ENCODE measurements around the gene ARHGAP11A.

Gene ARHGAP11A

DNA sequence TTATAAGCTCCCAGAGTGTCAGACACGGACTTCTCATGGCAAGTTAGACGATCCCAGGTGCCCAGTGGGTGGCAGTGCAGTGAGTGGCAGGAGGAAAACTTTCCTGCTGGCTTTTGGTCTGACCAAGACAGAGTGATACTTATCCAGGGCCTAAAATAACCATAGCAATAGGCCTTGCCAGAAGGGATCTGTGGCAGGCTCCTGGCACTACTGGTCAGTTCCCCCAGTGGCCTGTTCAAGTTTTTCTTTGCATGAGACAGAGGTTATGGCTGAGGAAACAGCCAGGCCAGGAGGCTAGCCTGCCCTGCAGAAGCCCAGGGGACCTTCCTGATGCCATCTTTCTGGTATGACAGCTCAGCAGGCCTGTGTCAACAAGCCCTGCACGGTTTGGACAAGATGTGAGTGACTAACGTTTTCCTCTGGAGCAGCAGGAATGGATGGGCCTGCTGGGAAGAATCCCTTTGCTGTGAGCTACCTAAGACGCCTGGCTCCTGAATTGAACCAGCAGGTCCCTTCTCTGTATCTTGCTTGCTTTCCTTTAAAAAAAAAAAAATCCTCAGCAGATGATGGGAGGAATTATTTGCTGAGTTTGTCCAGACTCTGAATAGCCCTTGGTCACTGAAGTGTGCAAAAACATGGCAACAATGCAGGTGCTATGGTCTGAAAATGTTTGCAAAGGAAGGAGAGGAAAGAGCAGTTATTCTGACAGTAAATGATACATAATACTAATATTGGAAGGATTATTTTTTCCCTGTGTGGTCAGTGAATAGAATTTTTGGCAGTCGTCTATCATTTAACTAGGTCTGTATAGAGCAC lies 44.2 kb downstream of the ARHGAP11A start:
- Mint-ChIP-seq H3K27ac (ENCODE audit: low read depth) (no peak overlapping the region), H3K4me3 (no peak overlapping the region), H3K36me3 (ENCODE audit: insufficient read depth) (no peaks in the 10 kb centered on the region), H3K4me1 (peaks cover 17% of the 10 kb centered on the region), H3K27me3 (no peaks in the 10 kb centered on the region), H3K9me3 (no peaks in the 10 kb centered on the region)
- ATAC-seq (replicated peaks; ENCODE audit: extremely low read depth, poor library complexity, severe bottlenecking) = no peak
- no peak for DNase-seq (ENCODE audit: low spot score in 2 of 2)

DNA sequence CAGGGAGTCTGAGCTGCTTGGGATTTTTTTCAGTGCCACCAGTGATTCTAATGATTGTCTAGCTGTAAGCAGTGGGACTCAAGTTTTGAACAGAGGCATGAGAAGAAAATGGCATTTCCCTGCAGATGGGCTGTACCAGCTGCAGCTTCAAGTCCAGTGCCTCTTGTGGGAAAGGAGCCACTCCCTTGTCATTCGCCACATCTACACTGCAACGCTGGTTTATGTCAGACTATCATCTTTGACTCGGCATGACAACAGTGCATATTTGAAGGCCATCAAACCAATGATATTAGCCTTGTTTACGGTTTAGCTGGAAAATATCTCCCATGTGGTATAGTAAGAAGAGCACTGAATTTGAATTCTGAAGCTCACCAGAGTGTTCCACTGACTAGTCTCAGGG lies 48.4 kb downstream of the ARHGAP11A start:
- peaks cover 7% of the 10 kb centered on the region for H3K4me1 Mint-ChIP-seq
- H3K9me3 Mint-ChIP-seq = no peaks in the 10 kb centered on the region
- H3K36me3 Mint-ChIP-seq (ENCODE audit: insufficient read depth) = no peaks in the 10 kb centered on the region
- no peak for DNase-seq (ENCODE audit: low spot score in 2 of 2)
- ATAC-seq (replicated peaks; ENCODE audit: extremely low read depth, poor library complexity, severe bottlenecking) = no peak
- no peak overlapping the region for H3K27ac Mint-ChIP-seq (ENCODE audit: low read depth)
- no peak overlapping the region for H3K4me3 Mint-ChIP-seq
- no peaks in the 10 kb centered on the region for H3K27me3 Mint-ChIP-seq

DNA sequence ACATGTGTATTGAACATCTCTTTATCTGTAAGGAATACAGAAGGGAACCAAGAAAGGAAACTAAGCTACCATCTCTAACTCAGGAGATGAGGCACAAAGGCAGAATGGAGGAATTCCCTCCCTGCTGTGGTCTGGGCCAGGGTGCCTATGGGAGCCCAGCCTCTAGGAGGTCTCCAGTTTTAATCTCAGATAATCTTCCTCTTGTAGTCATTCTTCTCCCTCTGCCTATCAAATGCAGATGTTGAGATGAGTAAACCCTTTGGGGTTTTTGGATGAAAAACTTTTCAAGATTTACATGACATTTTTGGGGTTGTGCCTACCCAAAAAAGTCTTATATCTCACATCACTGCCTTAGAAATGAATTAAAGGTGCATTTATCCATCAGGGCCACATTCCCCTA lies 49.5 kb downstream of the ARHGAP11A start:
- Mint-ChIP-seq H3K36me3 (ENCODE audit: insufficient read depth) (no peaks in the 10 kb centered on the region), H3K27me3 (no peaks in the 10 kb centered on the region), H3K4me1 (peaks cover 7% of the 10 kb centered on the region), H3K9me3 (no peaks in the 10 kb centered on the region), H3K4me3 (no peak overlapping the region), H3K27ac (ENCODE audit: low read depth) (no peak overlapping the region)
- DNase-seq (ENCODE audit: low spot score in 2 of 2) (no peak), ATAC-seq (replicated peaks; ENCODE audit: extremely low read depth, poor library complexity, severe bottlenecking) (no peak)

- H3K4me1 Mint-ChIP-seq = peaks cover 6% of the 10 kb centered on the region
- DNase-seq (ENCODE audit: low spot score in 2 of 2) (no peak), ATAC-seq (replicated peaks; ENCODE audit: extremely low read depth, poor library complexity, severe bottlenecking) (no peak)
- no peaks in the 10 kb centered on the region for H3K36me3 Mint-ChIP-seq (ENCODE audit: insufficient read depth)
- no peak overlapping the region for H3K27ac Mint-ChIP-seq (ENCODE audit: low read depth)
- H3K4me3 Mint-ChIP-seq = no peak overlapping the region
- no peaks in the 10 kb centered on the region for H3K9me3 Mint-ChIP-seq
- H3K27me3 Mint-ChIP-seq = no peaks in the 10 kb centered on the region
Measured at GRCh38 chr15:32667321-32667720, 52.0 kb downstream of the ARHGAP11A start.

DNA sequence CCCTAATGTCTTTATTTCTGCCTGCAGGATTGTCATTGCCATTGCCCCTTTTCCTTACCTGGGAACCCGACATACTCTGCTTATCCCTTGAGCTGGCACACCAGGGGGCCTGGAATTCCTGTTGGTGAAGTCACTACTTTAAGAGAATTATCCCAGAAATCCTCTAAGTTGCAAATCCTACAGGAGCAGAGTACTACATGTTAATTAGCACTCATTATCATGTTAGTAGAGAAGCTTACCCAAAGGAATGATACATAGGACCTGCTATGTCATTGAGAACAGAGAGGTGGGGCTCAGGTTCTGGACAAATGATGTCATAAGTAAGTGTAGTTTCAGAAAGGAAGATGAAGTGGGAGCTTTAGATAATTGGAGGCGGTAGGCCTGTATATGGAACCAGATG lies 53.6 kb downstream of the ARHGAP11A start:
- no peaks in the 10 kb centered on the region for H3K36me3 Mint-ChIP-seq (ENCODE audit: insufficient read depth)
- no peak for DNase-seq (ENCODE audit: low spot score in 2 of 2)
- H3K4me3 Mint-ChIP-seq = no peak overlapping the region
- no peak overlapping the region for H3K27ac Mint-ChIP-seq (ENCODE audit: low read depth)
- no peak for ATAC-seq (replicated peaks; ENCODE audit: extremely low read depth, poor library complexity, severe bottlenecking)
- no peaks in the 10 kb centered on the region for H3K4me1 Mint-ChIP-seq
- H3K9me3 Mint-ChIP-seq = no peaks in the 10 kb centered on the region
- H3K27me3 Mint-ChIP-seq = no peaks in the 10 kb centered on the region

GRCh38 chr15:32669896-32670611 lies 54.8 kb downstream of the ARHGAP11A start:
- no peaks in the 10 kb centered on the region for H3K36me3 Mint-ChIP-seq (ENCODE audit: insufficient read depth)
- H3K4me3 Mint-ChIP-seq = no peak overlapping the region
- H3K27ac Mint-ChIP-seq (ENCODE audit: low read depth) = no peak overlapping the region
- ATAC-seq (replicated peaks; ENCODE audit: extremely low read depth, poor library complexity, severe bottlenecking) = no peak
- DNase-seq (ENCODE audit: low spot score in 2 of 2) = no peak
- no peaks in the 10 kb centered on the region for H3K27me3 Mint-ChIP-seq
- H3K9me3 Mint-ChIP-seq = no peaks in the 10 kb centered on the region
- no peaks in the 10 kb centered on the region for H3K4me1 Mint-ChIP-seq

- no peaks in the 10 kb centered on the region for H3K36me3 Mint-ChIP-seq (ENCODE audit: insufficient read depth)
Measured at GRCh38 chr15:32670623-32671022, 55.3 kb downstream of the ARHGAP11A start.

GRCh38 chr15:32671339-32672325 lies 56.3 kb downstream of the ARHGAP11A start:
- no peak for ATAC-seq (replicated peaks; ENCODE audit: extremely low read depth, poor library complexity, severe bottlenecking)
- H3K4me1 Mint-ChIP-seq = no peaks in the 10 kb centered on the region

More at GRCh38 chr15:32670623-32671022, 55.3 kb downstream of the ARHGAP11A start:
- Mint-ChIP-seq H3K27me3 (no peaks in the 10 kb centered on the region), H3K4me3 (no peak overlapping the region), H3K27ac (ENCODE audit: low read depth) (no peak overlapping the region), H3K9me3 (no peaks in the 10 kb centered on the region), H3K4me1 (no peaks in the 10 kb centered on the region)
- ATAC-seq (replicated peaks; ENCODE audit: extremely low read depth, poor library complexity, severe bottlenecking) (no peak), DNase-seq (ENCODE audit: low spot score in 2 of 2) (no peak)

GRCh38 chr15:32674681-32675080 lies 59.4 kb downstream of the ARHGAP11A start:
- no peak overlapping the region for H3K4me3 Mint-ChIP-seq
- no peaks in the 10 kb centered on the region for H3K4me1 Mint-ChIP-seq
- no peaks in the 10 kb centered on the region for H3K9me3 Mint-ChIP-seq
- H3K36me3 Mint-ChIP-seq (ENCODE audit: insufficient read depth) = peaks cover 1% of the 10 kb centered on the region
- DNase-seq (ENCODE audit: low spot score in 2 of 2) (no peak), ATAC-seq (replicated peaks; ENCODE audit: extremely low read depth, poor library complexity, severe bottlenecking) (no peak)
- H3K27me3 Mint-ChIP-seq = no peaks in the 10 kb centered on the region
- H3K27ac Mint-ChIP-seq (ENCODE audit: low read depth) = no peak overlapping the region

More at GRCh38 chr15:32671339-32672325, 56.3 kb downstream of the ARHGAP11A start:
- no peaks in the 10 kb centered on the region for H3K9me3 Mint-ChIP-seq
- H3K27ac Mint-ChIP-seq (ENCODE audit: low read depth) = no peak overlapping the region
- H3K4me3 Mint-ChIP-seq = no peak overlapping the region
- no peaks in the 10 kb centered on the region for H3K36me3 Mint-ChIP-seq (ENCODE audit: insufficient read depth)
- no peaks in the 10 kb centered on the region for H3K27me3 Mint-ChIP-seq
- DNase-seq (ENCODE audit: low spot score in 2 of 2) = no peak

DNA sequence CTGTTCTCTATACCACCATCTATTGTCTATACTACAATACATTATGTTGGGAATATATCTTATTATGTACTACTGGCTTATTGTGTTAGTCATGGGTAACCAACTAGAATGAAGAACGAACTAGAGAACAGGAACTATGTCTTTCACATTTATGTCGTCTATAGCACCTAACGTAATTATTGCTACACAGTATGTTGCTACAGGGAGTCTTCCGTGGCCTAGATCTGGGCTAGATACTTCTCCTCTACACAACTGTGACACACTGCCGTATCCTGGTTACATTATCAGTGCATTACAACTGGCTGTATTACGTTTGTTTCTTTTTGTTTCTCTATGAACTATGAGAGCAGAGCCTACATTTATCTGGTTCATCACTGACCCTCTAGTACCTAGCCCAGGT lies 60.2 kb downstream of the ARHGAP11A start:
- ATAC-seq (replicated peaks; ENCODE audit: extremely low read depth, poor library complexity, severe bottlenecking) = no peak
- H3K9me3 Mint-ChIP-seq = no peaks in the 10 kb centered on the region
- H3K27ac Mint-ChIP-seq (ENCODE audit: low read depth) = no peak overlapping the region
- H3K4me1 Mint-ChIP-seq = no peaks in the 10 kb centered on the region
- H3K27me3 Mint-ChIP-seq = no peaks in the 10 kb centered on the region
- DNase-seq (ENCODE audit: low spot score in 2 of 2) = no peak
- H3K36me3 Mint-ChIP-seq (ENCODE audit: insufficient read depth) = peaks cover 1% of the 10 kb centered on the region
- H3K4me3 Mint-ChIP-seq = no peak overlapping the region

DNA sequence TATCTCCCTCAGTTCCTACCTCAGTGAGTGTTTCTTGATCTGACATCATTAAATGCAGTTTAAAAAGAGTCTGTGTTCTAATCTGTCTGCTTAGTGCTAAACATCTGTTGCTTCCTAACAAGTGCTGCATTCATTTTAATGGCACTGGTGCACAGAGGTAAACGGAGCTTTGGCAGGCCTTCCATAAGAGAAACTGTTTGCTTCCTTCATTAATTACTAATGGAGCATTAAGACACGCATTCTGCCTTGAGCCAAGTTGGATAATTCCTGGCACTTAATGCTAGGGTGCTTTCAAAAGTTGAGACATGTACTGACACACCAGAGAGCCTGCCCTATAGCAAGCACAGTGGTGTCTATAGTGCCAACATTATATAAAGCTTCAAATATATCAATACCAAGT lies 60.9 kb downstream of the ARHGAP11A start:
- Mint-ChIP-seq H3K27me3 (no peaks in the 10 kb centered on the region), H3K9me3 (no peaks in the 10 kb centered on the region), H3K36me3 (ENCODE audit: insufficient read depth) (peaks cover 1% of the 10 kb centered on the region), H3K4me1 (no peaks in the 10 kb centered on the region), H3K27ac (ENCODE audit: low read depth) (no peak overlapping the region), H3K4me3 (no peak overlapping the region)
- ATAC-seq (replicated peaks; ENCODE audit: extremely low read depth, poor library complexity, severe bottlenecking) (no peak), DNase-seq (ENCODE audit: low spot score in 2 of 2) (no peak)

GRCh38 chr15:32677238-32677750 lies 62.0 kb downstream of the ARHGAP11A start:
- Mint-ChIP-seq H3K9me3 (no peaks in the 10 kb centered on the region), H3K4me1 (no peaks in the 10 kb centered on the region), H3K36me3 (ENCODE audit: insufficient read depth) (peaks cover 1% of the 10 kb centered on the region), H3K4me3 (no peak overlapping the region), H3K27me3 (no peaks in the 10 kb centered on the region), H3K27ac (ENCODE audit: low read depth) (no peak overlapping the region)
- DNase-seq (ENCODE audit: low spot score in 2 of 2) (no peak), ATAC-seq (replicated peaks; ENCODE audit: extremely low read depth, poor library complexity, severe bottlenecking) (no peak)

Measured in central memory CD8-positive, alpha-beta T cell (primary cell).